A549 (cell line): Measurements from ENCODE around the gene RAD9A. TPM values are rescaled to one million over a fixed set of nuclear protein-coding genes. Genes with fewer than 3 reads are reported as not detected.

ENCODE experiments used
- ATAC-seq, 2 experiments: fragments of 200-7000 bp in 1 of 2; fragments of >200 bp in 1 of 2; cut with Nextera tagmentation in 1 of 2; cut with Tn5 transposase in 1 of 2; 3 replicates each; pipeline versions ENCODE4 v1.8.0 to v1.9.1; 2018 to 2020; ENCODE audit warnings: mild to moderate bottlenecking in 1 of 2, moderate library complexity in 1 of 2
- CTCF ChIA-PET: fragments of 300-600 bp; sonication (Branson Sonifier 250); formaldehyde crosslinking; extraction: SDS; loops from one replicate; lab custom pipeline; 2021; ENCODE audit warnings: antibody characterized with exemption, inconsistent platforms; lab: Yijun Ruan, JAX
- POLR2A ChIA-PET: fragments of 350-600 bp; formaldehyde crosslinking; extraction: SDS; loops from one replicate; lab custom pipeline; 2021; ENCODE audit warnings: antibody characterized with exemption, inconsistent platforms; lab: Yijun Ruan, JAX
- DNase-seq, 2 experiments: peaks; one replicate each; pipeline versions ENCODE4 v3.0.0 to v3.0.0-alpha.2; 2011 to 2016; ENCODE audit warnings: low read depth in 1 of 2, low spot score in 1 of 2
- FAIRE-seq: peaks from 2 replicates; lab custom pipeline; 2011; peaks lifted over from hg19 to GRCh38; lab: Jason Lieb, UNC
- H3K27ac ChIP-seq, 2 experiments: fragments of >200 bp; sonication (Bioruptor Twin); formaldehyde crosslinking; 3 replicates each; pipeline ENCODE4 v1.5.1; 2016 to 2017
- H3K4me1 ChIP-seq: fragments of >200 bp; sonication (Bioruptor Twin); formaldehyde crosslinking; 3 replicates; pipeline ENCODE4 v1.6.1; 2016
- H3K4me2 ChIP-seq: fragments of >200 bp; sonication (Bioruptor Twin); formaldehyde crosslinking; 3 replicates; pipeline ENCODE4 v1.6.1; 2016
- H3K4me3 ChIP-seq: fragments of >200 bp; sonication (Bioruptor Twin); formaldehyde crosslinking; 3 replicates; pipeline ENCODE4 v1.5.1; 2016
- H3K9me3 ChIP-seq: fragments of >200 bp; sonication (Bioruptor Twin); formaldehyde crosslinking; 3 replicates; pipeline ENCODE4 v1.6.1; 2016
- BHLHE40 ChIP-seq: IDR thresholded peaks from 2 replicates; pipeline ENCODE4 v1.6.1; 2012; ENCODE audit warnings: low read depth, low read length, inconsistent platforms
- CEBPB ChIP-seq, 2 experiments: fragments of >200 bp in 1 of 2; sonication (Bioruptor Twin) in 1 of 2; formaldehyde crosslinking in 1 of 2; IDR thresholded peaks; 2 replicates each; pipeline ENCODE4 v1.6.1; 2012 to 2016
- CHD2 ChIP-seq: fragments of 150-350 bp; IDR thresholded peaks from 2 replicates; pipeline ENCODE4 v1.6.1; 2014; ENCODE audit warnings: low read length; ENCODE audit not compliant: partially characterized antibody
- CHD4 ChIP-seq: fragments of 200-600 bp; sonication (generic); IDR thresholded peaks from 2 replicates; pipeline ENCODE4 v1.6.1; 2016; ENCODE audit warnings: antibody characterized with exemption, mild to moderate bottlenecking, borderline replicate concordance
- CTCF ChIP-seq: fragments of >200 bp; sonication (Bioruptor Twin); formaldehyde crosslinking; IDR thresholded peaks from 3 replicates; pipeline ENCODE4 v1.5.1; 2016
- E2F6 ChIP-seq: IDR thresholded peaks from 2 replicates; pipeline ENCODE4 v1.6.1; 2012; ENCODE audit warnings: low read depth, borderline replicate concordance
- FOSB ChIP-seq: fragments of 250-450 bp; sonication (Bioruptor Pico); IDR thresholded peaks from 2 replicates; pipeline ENCODE4 v1.5.0; 2020; ENCODE audit warnings: mild to moderate bottlenecking, moderate library complexity
- GATA3 ChIP-seq: IDR thresholded peaks from 2 replicates; pipeline ENCODE4 v1.6.1; 2012; ENCODE audit warnings: borderline replicate concordance
- HES2 ChIP-seq: fragments of >200 bp; sonication (Bioruptor Twin); formaldehyde crosslinking; IDR thresholded peaks from 2 replicates; pipeline ENCODE4 v1.6.1; 2016
- HEYL ChIP-seq: fragments of 250-450 bp; sonication (Bioruptor Pico); IDR thresholded peaks from 2 replicates; pipeline ENCODE4 v1.8.0; 2021; ENCODE audit warnings: mild to moderate bottlenecking, moderate library complexity
- HOXB5 ChIP-seq: fragments of 250-450 bp; sonication (Bioruptor Pico); IDR thresholded peaks from 2 replicates; pipeline ENCODE4 v1.5.0; 2020; ENCODE audit warnings: mild to moderate bottlenecking, moderate library complexity
- JUN ChIP-seq, 2 experiments: fragments of >200 bp; sonication (Bioruptor Twin); formaldehyde crosslinking; IDR thresholded peaks; 2 replicates in 1 of 2; 3 replicates in 1 of 2; pipeline ENCODE4 v1.6.1; 2016 to 2017
- JUNB ChIP-seq: fragments of >200 bp; sonication (Bioruptor Twin); formaldehyde crosslinking; IDR thresholded peaks from 2 replicates; pipeline ENCODE4 v1.6.1; 2016
- KDM1A ChIP-seq: fragments of 200-600 bp; sonication (generic); IDR thresholded peaks from 2 replicates; pipeline ENCODE4 v1.6.1; 2016; ENCODE audit warnings: low read depth, mild to moderate bottlenecking
- MAX ChIP-seq: IDR thresholded peaks from 2 replicates; pipeline ENCODE4 v1.6.1; 2012
- MYC ChIP-seq: IDR thresholded peaks from 2 replicates; pipeline ENCODE4 v1.6.1; 2012; ENCODE audit warnings: mild to moderate bottlenecking, inconsistent platforms, low read length, improper control_type of control experiment, borderline replicate concordance
- PHF8 ChIP-seq: fragments of 200-600 bp; sonication (generic); IDR thresholded peaks from 2 replicates; pipeline ENCODE4 v1.6.1; 2016; ENCODE audit warnings: low read depth, mild to moderate bottlenecking, antibody characterized with exemption, moderate library complexity, borderline replicate concordance
- POLR2AphosphoS2 ChIP-seq: conservative IDR thresholded peaks from 2 replicates; pipeline ENCODE4 v1.6.1; 2012; ENCODE audit warnings: low read length, improper control_type of control experiment, inconsistent platforms
- RARB ChIP-seq: fragments of 250-450 bp; sonication (Bioruptor Pico); IDR thresholded peaks from 2 replicates; pipeline ENCODE4 v1.8.0; 2021; ENCODE audit warnings: mild to moderate bottlenecking, moderate library complexity
- RFX5 ChIP-seq: fragments of 450-650 bp; IDR thresholded peaks from 2 replicates; pipeline ENCODE4 v1.7.1; 2014; ENCODE audit warnings: antibody characterized with exemption, mild to moderate bottlenecking, moderate library complexity
- RNF2 ChIP-seq: fragments of 200-600 bp; sonication (generic); IDR thresholded peaks from 2 replicates; pipeline ENCODE4 v1.6.1; 2016; ENCODE audit warnings: low read depth, mild to moderate bottlenecking, antibody characterized with exemption, moderate library complexity, borderline replicate concordance
- TFCP2L1 ChIP-seq: fragments of 250-450 bp; sonication (Bioruptor Pico); IDR thresholded peaks from 2 replicates; pipeline ENCODE4 v1.5.0; 2021; ENCODE audit warnings: mild to moderate bottlenecking
- TP53 ChIP-seq: fragments of 250-450 bp; sonication (Bioruptor Pico); IDR thresholded peaks from 2 replicates; pipeline ENCODE4 v1.5.0; 2021; ENCODE audit warnings: mild to moderate bottlenecking, moderate library complexity
- ZC3H11A ChIP-seq: fragments of 450-650 bp; IDR thresholded peaks from 2 replicates; pipeline ENCODE4 v1.6.1; 2014; ENCODE audit warnings: antibody characterized with exemption, mild to moderate bottlenecking
- WGBS: methylation state at CpG from one replicate; pipeline ENCODE4 v1.1.6; 2017; ENCODE audit errors: missing lambda C conversion rate; 5-methylcytosine and 5-hydroxymethylcytosine counted together
- polyA plus RNA-seq, 4 experiments: library from polyadenylated mRNA; depleted of rRNA in 3 of 4; stranded (reverse); fragments of >200 nt; fragmentation: RNase III in 1 of 4; extraction: RNeasy Plus Mini Kit Qiagen cat#74134 plus additional on column Dnase treatment in 1 of 4; gene quantifications; 2 replicates in 3 of 4; 3 replicates in 1 of 4; pipeline ENCODE4 v1.2.3, GENCODE V29; 2011 to 2017

The RAD9A gene
- polyA plus RNA-seq, 2 of the 4 experiments (the other 2 are of a cell fraction) = 19.0 to 43.7 TPM

GRCh38 chr11:67366961-67367760, 24.6 kb upstream of the RAD9A start:
- FAIRE-seq (no peak), DNase-seq (no peak), ATAC-seq (peak in 1 of 2 experiments; percentile 5; a peak in 3 of 6 replicates)
- Histone ChIP-seq H3K9me3 (no peaks in the 10 kb centered on the region), H3K4me3 (no peak overlapping the region), H3K4me2 (peak overlapping the region; percentile 95), H3K4me1 (peaks cover 87% of the 10 kb centered on the region), H3K27ac (peak overlapping the region; percentile 95 to 100)
- CTCF ChIA-PET = interaction anchor here (4.5 to 46.2 kb wide), 3 partner anchors 9 to 21 kb away, joined by 23 to 1913 read pairs (median 1913); partner anchors contain the start of genes CLCF1, POLD4, PPP1CA and RAD9A
- TF ChIP-seq CHD2 (no peak), E2F6 (peak; percentile 68; the same call in 1 of the 2 replicates), MAX (peak; percentile 75), POLR2AphosphoS2 (peak; percentile 9; the same call in 1 of the 2 replicates), JUN (IDR thresholded peaks at IDR 0.05) (0 out of 5 replicates have a peak, but pooled peaks of 1 of the 2 experiments have one; percentile 18)
- POLR2A ChIA-PET = interaction anchor here (0.8 to 1.5 kb wide), 2 partner anchors 13 to 14 kb away, joined by 3 to 4 read pairs; partner anchors contain the start of gene POLD4
- 64% methylated on average over 8 of the region's 25 CpGs for WGBS

GRCh38 chr11:67367761-67368227, 24.0 kb upstream of the RAD9A start:
- DNase-seq = no peak
- Histone ChIP-seq H3K9me3 (no peaks in the 10 kb centered on the region), H3K27ac (peak overlapping the region; percentile 95 to 100), H3K4me1 (peaks cover 81% of the 10 kb centered on the region)
- CTCF ChIA-PET = interaction anchor here (4.5 to 46.2 kb wide), 3 partner anchors 9 to 22 kb away, joined by 23 to 1913 read pairs (median 1913); partner anchors contain the start of genes CLCF1, POLD4, PPP1CA and RAD9A
- 76% methylated on average over 7 of the region's 7 CpGs for WGBS
- FAIRE-seq = no peak
- ATAC-seq = no peak
- POLR2A ChIA-PET = interaction anchor here (0.8 to 1.5 kb wide), 2 partner anchors 12 to 14 kb away, joined by 3 to 4 read pairs; partner anchors contain the start of gene POLD4
- TF ChIP-seq CHD4 = no peak
- TF ChIP-seq JUN (IDR thresholded peaks at IDR 0.05) = 0 out of 5 replicates have a peak, but pooled peaks of 1 of the 2 experiments have one; percentile 9
- TF ChIP-seq, all 56 proteins: peak for 1
- no peak overlapping the region for H3K4me3 ChIP-seq
- peak overlapping the region; percentile 95 for H3K4me2 ChIP-seq

GRCh38 chr11:67368621-67369020, 23.2 kb upstream of the RAD9A start:
- DNase-seq = no peak
- H3K4me2 ChIP-seq = peak overlapping the region; percentile 95
- ChIA-PET CTCF (interaction anchor here (0.9 to 46.2 kb wide), 5 partner anchors 10 to 105 kb away, joined by 3 to 1913 read pairs (median 23); partner anchors contain the start of genes POLD4, PPP1CA, RAD9A and TBC1D10C), POLR2A (interaction anchor here (9.3 kb wide), 1 partner anchor 14 kb away, joined by 172 read pairs; the partner anchor contains the start of gene POLD4)
- no peaks in the 10 kb centered on the region for H3K9me3 ChIP-seq
- FAIRE-seq = no peak
- no peak overlapping the region for H3K4me3 ChIP-seq
- ATAC-seq = no peak
- peak overlapping the region; percentile 95 to 100; a peak in 5 of 6 replicates for H3K27ac ChIP-seq
- H3K4me1 ChIP-seq = peaks cover 81% of the 10 kb centered on the region
- WGBS = 81% methylated on average over 3 of the region's 3 CpGs
- TF ChIP-seq JUNB (no peak), KDM1A (no peak), ZC3H11A (no peak), PHF8 (no peak), RFX5 (no peak), HES2 (no peak), TP53 (no peak), RARB (CRISPR knock-in tag) (no peak), GATA3 (no peak), MYC (no peak), TFCP2L1 (CRISPR knock-in tag) (no peak), HOXB5 (CRISPR knock-in tag) (no peak), HEYL (no peak), BHLHE40 (no peak), CEBPB (IDR thresholded peaks at IDR 0.05) (no peak), FOSB (CRISPR knock-in tag) (no peak), RNF2 (no peak), CTCF (no peak)
